GM19438 (cell line): ENCODE results near the gene SCMH1.
"Not testable (repeated sequence)": the region's sequence is repeated elsewhere in the genome, so short reads cannot be mapped to it uniquely, and the experiment has no call there.

Experiments
- ATAC-seq: cut with Tn5 transposase; IDR thresholded peaks from one replicate; pipeline ENCODE4 v1.9.1; 2021; ENCODE audit warnings: low read depth; ENCODE audit not compliant: unreplicated experiment

Gene SCMH1

GRCh38 chr1:41217441-41217840 lies 24.7 kb downstream of the SCMH1 start:
- ATAC-seq: no peak

GRCh38 chr1:41215623-41216022 lies 26.5 kb downstream of the SCMH1 start:
- no peak for ATAC-seq

DNA sequence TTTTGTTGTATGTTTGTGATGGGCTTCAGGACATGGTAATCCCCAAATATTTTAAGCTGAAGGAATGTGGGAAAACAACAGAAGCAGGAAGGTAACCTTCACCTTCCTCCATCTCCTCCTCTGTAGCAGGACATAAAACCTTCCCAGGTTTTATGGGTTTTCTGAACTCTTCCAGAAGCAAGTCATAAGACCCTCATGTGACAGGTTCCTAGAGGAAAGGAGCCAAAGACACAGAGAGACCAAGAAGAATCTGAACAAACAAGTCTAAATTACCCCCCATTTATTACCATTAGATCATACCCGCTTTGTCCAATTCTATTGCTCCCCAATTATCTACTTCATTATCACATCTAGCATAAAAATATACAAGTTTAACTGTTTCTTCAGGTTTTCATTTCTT lies 28.8 kb downstream of the SCMH1 start:
- no peak for ATAC-seq

DNA sequence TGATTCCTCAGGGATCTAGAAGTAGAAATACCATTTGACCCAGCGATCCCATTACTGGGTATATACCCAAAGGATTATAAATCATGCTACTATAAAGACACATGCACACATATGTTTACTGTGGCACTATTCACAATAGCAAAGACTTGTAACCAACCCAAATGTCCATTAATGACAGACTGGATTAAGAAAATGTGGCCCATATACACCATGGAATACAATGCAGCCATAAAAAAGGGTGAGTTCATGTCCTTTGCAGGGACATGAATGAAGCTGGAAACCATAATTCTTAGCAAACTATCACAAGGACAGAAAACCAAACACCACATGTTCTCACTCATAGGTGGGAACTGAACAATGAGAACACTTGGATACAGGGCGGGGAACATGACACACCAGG lies 30.5 kb downstream of the SCMH1 start:
- ATAC-seq: not testable (repeated sequence)

GRCh38 chr1:41207053-41207452 lies 35.1 kb downstream of the SCMH1 start:
- ATAC-seq: not testable (repeated sequence)

GRCh38 chr1:41200728-41201127 lies 41.4 kb downstream of the SCMH1 start:
- no peak for ATAC-seq

DNA sequence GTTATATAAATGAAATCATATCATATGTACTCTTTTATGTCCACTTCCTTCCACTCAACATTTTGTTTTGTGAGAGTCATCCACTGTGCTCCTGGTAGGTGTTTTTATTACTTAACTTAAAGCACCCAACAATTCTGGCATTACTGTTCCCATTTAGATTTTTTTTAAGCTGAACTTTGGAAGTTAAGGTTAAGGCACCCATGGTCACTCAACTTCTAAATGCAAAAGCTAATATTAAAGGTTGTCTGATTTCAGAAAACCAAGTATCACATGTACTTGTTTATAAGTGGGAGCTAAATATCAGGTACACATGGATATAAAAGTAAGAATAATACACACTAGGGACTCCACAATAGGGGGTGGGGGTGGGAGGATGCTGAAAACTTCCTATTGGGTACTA lies 42.7 kb downstream of the SCMH1 start:
- no peak for ATAC-seq

- no peak for ATAC-seq
These were observed 49.5 kb downstream of the SCMH1 start for GRCh38 chr1:41192456-41193178.

DNA sequence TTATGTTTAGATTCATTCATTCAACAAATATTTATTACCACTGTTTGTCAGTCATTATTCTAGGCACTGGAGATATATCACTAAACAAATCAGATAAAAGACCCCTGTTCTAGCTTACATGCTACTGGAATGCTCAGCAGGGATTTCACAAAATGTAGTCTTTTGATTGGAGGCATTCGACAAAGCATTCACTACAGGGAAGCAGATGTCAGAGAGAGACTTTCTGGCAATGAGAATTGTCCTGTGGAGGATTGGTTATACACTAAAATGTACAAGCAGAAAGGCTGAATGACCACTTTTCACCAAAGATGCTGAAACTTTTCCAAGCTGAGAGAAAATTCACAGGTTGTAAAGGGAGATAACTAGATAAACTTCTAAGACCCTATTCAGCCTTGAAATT lies 57.7 kb downstream of the SCMH1 start:
- no peak for ATAC-seq

DNA sequence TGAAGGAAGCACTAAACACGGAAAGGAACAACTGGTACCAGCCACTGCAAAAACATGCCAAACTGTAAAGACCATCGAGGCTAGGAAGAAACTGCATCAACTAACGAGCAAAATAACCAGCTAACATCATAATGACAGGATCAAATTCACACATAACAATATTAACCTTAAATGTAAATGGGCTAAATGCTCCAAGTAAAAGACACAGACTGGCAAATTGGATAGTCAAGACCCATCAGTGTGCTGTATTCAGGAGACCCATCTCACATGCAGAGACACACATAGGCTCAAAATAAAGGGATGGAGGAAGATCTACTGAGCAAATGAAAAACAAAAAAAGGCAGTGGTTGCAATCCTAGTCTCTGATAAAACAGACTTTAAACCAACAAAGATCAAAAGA lies 63.9 kb downstream of the SCMH1 start:
- ATAC-seq: not testable (repeated sequence)

- no peak for ATAC-seq
These were observed 66.6 kb downstream of the SCMH1 start for GRCh38 chr1:41175546-41175945.

GRCh38 chr1:41174170-41174569 lies 67.9 kb downstream of the SCMH1 start:
- ATAC-seq: no peak

GRCh38 chr1:41173651-41174050 lies 68.5 kb downstream of the SCMH1 start:
- ATAC-seq: no peak

DNA sequence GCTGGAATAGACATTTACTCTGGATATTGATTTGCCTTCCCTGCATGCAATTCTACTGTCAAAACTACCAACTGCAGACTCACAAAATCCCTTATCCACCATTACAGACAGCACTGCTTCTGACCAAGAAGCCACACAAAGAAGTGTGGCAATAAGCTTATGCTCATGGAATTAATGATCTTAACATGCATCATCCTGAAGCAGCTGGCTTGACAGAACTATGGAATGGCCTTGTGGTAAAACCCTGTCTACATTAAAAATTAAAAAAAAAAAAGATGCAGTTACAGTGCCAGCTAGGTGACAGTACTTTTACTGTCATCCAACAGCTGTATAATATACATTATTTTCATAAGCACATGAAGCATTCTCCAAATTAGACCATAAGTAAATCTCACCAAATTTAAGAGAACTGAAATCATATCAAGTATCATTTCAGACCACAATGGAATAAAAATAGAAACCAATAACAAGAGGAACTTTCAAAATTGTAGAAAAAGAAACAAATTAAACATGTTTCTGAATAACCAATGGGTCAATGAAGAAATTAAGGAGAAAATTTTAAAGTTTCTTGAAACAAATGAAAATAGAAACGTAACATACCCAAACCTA lies 70.7 kb downstream of the SCMH1 start:
- ATAC-seq: no peak

DNA sequence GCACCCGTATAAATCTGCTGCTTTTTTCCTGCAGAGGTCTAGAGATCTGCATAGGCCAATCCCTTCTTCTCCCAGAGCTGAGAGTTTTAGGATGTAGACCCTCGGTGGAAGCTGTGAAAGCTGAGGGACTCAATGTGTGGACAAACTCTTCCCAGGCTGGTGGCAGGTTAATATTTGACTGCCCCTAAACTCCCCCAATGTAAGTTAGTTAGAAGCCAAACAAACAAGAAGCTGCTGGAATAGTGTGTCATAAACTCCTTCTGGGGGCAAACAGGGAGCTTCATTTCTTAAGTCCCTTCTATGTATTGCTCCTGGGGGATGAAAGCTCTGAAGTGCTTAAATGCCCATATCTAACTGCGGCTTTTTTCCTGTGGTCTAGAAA lies 72.3 kb downstream of the SCMH1 start:
- ATAC-seq: no peak

DNA sequence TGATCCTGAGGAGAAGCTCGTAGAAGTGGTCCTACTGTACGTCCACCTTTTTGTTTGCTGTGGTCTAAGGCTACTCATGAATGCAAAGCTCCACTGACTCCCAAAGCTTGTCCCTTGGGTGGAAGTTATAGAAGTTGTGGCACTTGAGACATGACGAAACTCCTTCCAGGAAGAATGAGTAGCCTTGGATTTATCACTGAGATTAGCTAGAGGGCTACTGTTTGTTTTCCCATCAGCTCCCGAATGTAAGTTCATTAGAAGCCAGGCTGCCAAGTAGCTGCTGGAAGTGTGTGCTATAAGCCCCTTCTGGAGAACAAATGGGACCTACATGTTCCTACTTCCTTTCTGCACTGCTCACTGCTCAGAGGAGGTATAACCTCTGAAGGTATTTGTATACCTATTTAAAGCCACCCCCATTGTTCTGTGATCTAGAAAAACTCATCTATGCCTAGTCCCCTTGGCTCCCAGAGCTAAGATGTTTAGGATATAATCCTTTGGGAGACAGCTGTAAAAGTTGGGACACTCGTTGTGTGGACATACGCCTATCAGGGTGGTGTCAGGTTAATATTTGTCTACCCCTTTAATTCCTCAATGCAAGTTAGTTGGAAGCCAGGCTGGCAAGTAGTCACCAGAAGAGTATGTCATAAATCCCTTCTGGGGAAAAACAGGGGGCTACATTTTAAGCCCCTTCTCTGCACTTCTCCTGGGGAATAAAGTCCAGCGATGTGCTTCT lies 72.9 kb downstream of the SCMH1 start:
- no peak for ATAC-seq

DNA sequence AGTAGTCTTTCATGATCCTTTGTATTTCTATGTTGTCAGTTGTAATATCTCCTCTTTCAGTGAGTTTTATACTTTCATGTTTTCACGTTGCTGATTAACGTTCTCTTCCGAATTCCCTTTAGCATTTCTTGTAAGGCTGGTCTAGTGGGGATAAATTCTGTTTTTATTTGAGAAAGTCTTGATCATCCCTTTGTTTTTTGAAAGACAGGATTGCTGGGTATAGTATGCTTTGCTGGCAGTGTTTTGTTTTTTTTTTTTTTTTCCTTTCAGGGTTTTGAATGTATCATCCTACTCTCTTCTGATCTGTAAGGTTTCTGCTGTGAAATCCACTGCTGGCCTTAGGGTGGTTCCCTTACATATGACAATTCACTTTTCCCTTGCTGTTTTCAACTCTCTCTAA lies 74.4 kb downstream of the SCMH1 start:
- ATAC-seq: no peak

DNA sequence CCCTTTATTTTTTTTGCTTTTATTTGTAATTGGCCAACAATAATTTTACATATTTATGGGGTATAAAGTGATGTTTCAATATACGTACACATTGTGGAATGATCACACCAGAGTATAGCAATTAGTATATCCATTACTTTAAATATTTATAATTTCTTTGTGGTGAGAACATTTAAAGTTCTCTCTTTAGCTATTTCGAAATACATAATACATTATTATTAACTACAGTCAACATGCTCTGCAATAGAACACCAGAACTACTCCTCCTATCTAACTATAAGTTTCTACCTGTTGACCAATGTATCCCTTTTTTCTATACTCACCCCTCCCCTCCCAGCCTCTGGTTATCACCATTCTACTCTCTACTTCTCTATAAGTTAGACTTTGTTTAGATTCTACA lies 77.4 kb downstream of the SCMH1 start:
- ATAC-seq: no peak

DNA sequence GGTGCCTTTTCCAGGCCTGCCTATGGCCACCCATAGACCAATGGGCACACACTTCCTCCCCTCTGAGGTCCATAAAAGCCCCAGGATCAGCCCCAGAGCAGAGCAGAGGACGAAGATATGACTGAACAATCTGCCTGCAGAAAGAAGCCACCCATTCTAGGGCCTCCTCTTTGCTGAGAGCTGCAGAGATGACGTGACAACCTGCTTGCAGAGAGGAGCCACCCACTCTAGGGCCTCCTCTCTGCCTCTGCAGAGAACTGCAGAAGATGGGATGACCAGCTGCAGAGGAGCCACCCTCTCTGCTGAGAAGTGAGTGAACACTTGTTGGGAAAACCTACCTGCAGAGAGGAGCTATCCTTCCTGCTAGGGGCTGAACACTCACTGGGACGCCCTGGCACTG lies 79.7 kb downstream of the SCMH1 start:
- ATAC-seq: no peak

- no peak for ATAC-seq
These were observed 80.3 kb downstream of the SCMH1 start for GRCh38 chr1:41161846-41162245.

DNA sequence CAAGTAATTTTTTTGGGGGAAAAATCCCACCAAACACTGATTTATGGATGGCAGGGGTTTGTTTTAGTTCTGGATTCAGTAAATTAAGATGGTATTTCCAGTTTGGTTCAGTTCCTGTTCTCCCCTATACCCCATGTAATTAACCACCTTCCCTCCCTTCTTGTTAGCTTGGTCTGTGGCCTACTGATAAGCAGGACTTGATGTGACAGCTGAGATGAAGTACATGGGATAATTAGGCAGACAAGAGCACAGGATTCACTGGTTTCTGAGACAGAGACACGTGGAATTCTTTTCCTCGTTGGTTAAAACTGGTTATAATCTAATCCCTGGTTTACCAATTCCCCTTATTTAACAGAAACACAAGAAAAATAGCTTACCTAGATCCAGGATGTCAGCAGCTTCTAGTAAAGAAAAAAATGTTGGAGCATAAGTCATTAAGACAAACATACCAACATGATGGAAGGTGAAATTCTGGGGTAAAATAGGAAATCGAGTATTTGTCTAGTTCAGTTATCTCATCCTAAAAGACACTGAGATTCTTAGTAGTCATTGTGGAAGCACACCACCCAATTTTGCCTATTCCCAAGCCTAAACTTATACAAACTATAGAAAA lies 81.5 kb downstream of the SCMH1 start:
- no peak for ATAC-seq
